Neural progenitor cell (in vitro differentiated cells): ENCODE results near the gene GABBR2. TPM values are rescaled to one million over a fixed set of nuclear protein-coding genes. Genes with fewer than 3 reads are reported as not detected.

Source experiments
- DNase-seq: peaks from one replicate; pipeline ENCODE4 v3.0.0-alpha.2; 2016; ENCODE audit warnings: low spot score
- H2AFZ ChIP-seq: fragments of 200-600 bp; sonication (generic); replicated peaks from 2 replicates; pipeline ENCODE4 v1.6.1; 2016; ENCODE audit warnings: antibody characterized with exemption
- H3F3A ChIP-seq: fragments of 200-600 bp; sonication (generic); 2 replicates; pipeline ENCODE4 v1.6.1; 2016; ENCODE audit warnings: antibody characterized with exemption, low read depth
- H3K27ac ChIP-seq: fragments of 200-600 bp; sonication (generic); 2 replicates; pipeline ENCODE4 v1.5.1; 2016; ENCODE audit warnings: mild to moderate bottlenecking
- H3K27me3 ChIP-seq: fragments of 200-600 bp; sonication (generic); 2 replicates; pipeline ENCODE4 v1.6.1; 2016; ENCODE audit warnings: mild to moderate bottlenecking, moderate library complexity
- H3K36me3 ChIP-seq: fragments of 200-600 bp; sonication (generic); 2 replicates; pipeline ENCODE4 v1.5.1; 2016
- H3K4me1 ChIP-seq: fragments of 200-600 bp; sonication (generic); 2 replicates; pipeline ENCODE4 v1.6.1; 2016; ENCODE audit warnings: mixed run types
- H3K4me2 ChIP-seq: fragments of 200-600 bp; sonication (generic); 2 replicates; pipeline ENCODE4 v1.6.1; 2016
- H3K4me3 ChIP-seq: fragments of 200-600 bp; sonication (generic); 2 replicates; pipeline ENCODE4 v1.5.1; 2016
- H3K79me2 ChIP-seq: fragments of 200-600 bp; sonication (generic); 2 replicates; pipeline ENCODE4 v1.6.1; 2016; ENCODE audit warnings: low read depth
- H3K9ac ChIP-seq: fragments of 200-600 bp; sonication (generic); 2 replicates; pipeline ENCODE4 v1.6.1; 2016
- H3K9me3 ChIP-seq: fragments of 200-600 bp; sonication (generic); 2 replicates; pipeline ENCODE4 v1.5.1; 2016; ENCODE audit warnings: low read depth
- H4K20me1 ChIP-seq: fragments of 200-600 bp; sonication (generic); 2 replicates; pipeline ENCODE4 v1.6.1; 2016; ENCODE audit warnings: low read depth
- H3K27ac Mint-ChIP-seq: 3 replicates; pipeline ENCODE4 v1.8.0; 2021; ENCODE audit warnings: mixed read lengths
- H3K27me3 Mint-ChIP-seq: 2 replicates; pipeline ENCODE4 v1.8.0; 2022; ENCODE audit warnings: low read depth, mild to moderate bottlenecking, inconsistent platforms, moderate library complexity, mixed read lengths; ENCODE audit not compliant: insufficient read depth
- H3K36me3 Mint-ChIP-seq: 3 replicates; pipeline ENCODE4 v1.8.0; 2021; ENCODE audit warnings: mixed read lengths
- H3K4me1 Mint-ChIP-seq: 3 replicates; pipeline ENCODE4 v1.8.0; 2021; ENCODE audit warnings: mixed read lengths
- H3K4me3 Mint-ChIP-seq: 3 replicates; pipeline ENCODE4 v1.8.0; 2021; ENCODE audit warnings: mild to moderate bottlenecking, moderate library complexity, mixed read lengths
- H3K9me3 Mint-ChIP-seq: 3 replicates; pipeline ENCODE4 v1.8.0; 2020; ENCODE audit warnings: mixed read lengths
- CTCF ChIP-seq: fragments of 200-600 bp; sonication (generic); IDR thresholded peaks from 2 replicates; pipeline ENCODE4 v1.5.1; 2017; ENCODE audit warnings: antibody characterized with exemption, mild to moderate bottlenecking
- EZH2 ChIP-seq: fragments of 200-600 bp; sonication (generic); IDR thresholded peaks from 2 replicates; pipeline ENCODE4 v1.6.1; 2017; ENCODE audit warnings: antibody characterized with exemption, mild to moderate bottlenecking, moderate library complexity
- EZH2phosphoT487 ChIP-seq: fragments of 200-600 bp; sonication (generic); IDR thresholded peaks from 2 replicates; pipeline ENCODE4 v1.6.1; 2017; ENCODE audit warnings: antibody characterized with exemption
- total RNA-seq: library from RNA; depleted of rRNA; stranded (reverse); fragments of >200 nt; gene quantifications from 2 replicates; pipeline ENCODE4 v1.2.3, GENCODE V29; 2015; ENCODE audit warnings: low replicate concordance

The GABBR2 gene
- total RNA-seq, 1 donor from 2014 or later = not detected

- TF ChIP-seq EZH2phosphoT487 = no peak
- no peak for TF ChIP-seq CTCF
- no peaks in the 10 kb centered on the region for H4K20me1 ChIP-seq
- H3K27me3 Mint-ChIP-seq = peaks cover 2% of the 10 kb centered on the region
- H3K27me3 ChIP-seq = no peaks in the 10 kb centered on the region
- no peaks in the 10 kb centered on the region for H3K36me3 ChIP-seq
- no peaks in the 10 kb centered on the region for H3K4me1 ChIP-seq
- H3K27ac Mint-ChIP-seq = no peak overlapping the region
- H3K27ac ChIP-seq = no peak overlapping the region
- DNase-seq = no peak
- H3K4me2 ChIP-seq = no peak overlapping the region
- H3K4me1 Mint-ChIP-seq = no peaks in the 10 kb centered on the region
- no peak overlapping the region for H2AFZ ChIP-seq
- H3K79me2 ChIP-seq = no peaks in the 10 kb centered on the region
- no peak overlapping the region for H3K4me3 ChIP-seq
- H3F3A ChIP-seq = no peaks in the 10 kb centered on the region
- no peaks in the 10 kb centered on the region for H3K9me3 ChIP-seq
- H3K4me3 Mint-ChIP-seq = no peak overlapping the region
- H3K9me3 Mint-ChIP-seq = no peaks in the 10 kb centered on the region
- no peaks in the 10 kb centered on the region for H3K36me3 Mint-ChIP-seq
- H3K9ac ChIP-seq = no peak overlapping the region
These were observed 81.4 kb downstream of the GABBR2 start for GRCh38 chr9:98627296-98627695.

GRCh38 chr9:98625728-98626127 is 83.0 kb downstream of the GABBR2 start:
- TF ChIP-seq EZH2 (no peak), CTCF (no peak), EZH2phosphoT487 (no peak)
- Histone ChIP-seq H3K4me1 (no peaks in the 10 kb centered on the region), H3K9me3 (no peaks in the 10 kb centered on the region), H3K4me3 (no peak overlapping the region), H3K9ac (no peak overlapping the region), H3K36me3 (no peaks in the 10 kb centered on the region), H3K4me2 (no peak overlapping the region), H3K79me2 (no peaks in the 10 kb centered on the region), H3K27me3 (no peaks in the 10 kb centered on the region), H3F3A (no peaks in the 10 kb centered on the region), H4K20me1 (no peaks in the 10 kb centered on the region), H3K27ac (no peak overlapping the region), H2AFZ (no peak overlapping the region)
- Mint-ChIP-seq H3K36me3 (no peaks in the 10 kb centered on the region), H3K9me3 (no peaks in the 10 kb centered on the region), H3K4me3 (no peak overlapping the region), H3K27ac (no peak overlapping the region), H3K4me1 (no peaks in the 10 kb centered on the region), H3K27me3 (peaks cover 2% of the 10 kb centered on the region)
- no peak for DNase-seq

- TF ChIP-seq EZH2 (no peak), CTCF (no peak), EZH2phosphoT487 (no peak)
- no peak overlapping the region for H2AFZ ChIP-seq
- H4K20me1 ChIP-seq = no peaks in the 10 kb centered on the region
- H3F3A ChIP-seq = no peaks in the 10 kb centered on the region
- no peak overlapping the region for H3K4me2 ChIP-seq
- no peaks in the 10 kb centered on the region for H3K27me3 ChIP-seq
- H3K9ac ChIP-seq = no peak overlapping the region
- no peak for DNase-seq
- Mint-ChIP-seq H3K9me3 (no peaks in the 10 kb centered on the region), H3K4me3 (no peak overlapping the region), H3K36me3 (no peaks in the 10 kb centered on the region), H3K4me1 (no peaks in the 10 kb centered on the region), H3K27ac (no peak overlapping the region), H3K27me3 (peaks cover 1% of the 10 kb centered on the region)
- H3K9me3 ChIP-seq = no peaks in the 10 kb centered on the region
- no peaks in the 10 kb centered on the region for H3K36me3 ChIP-seq
- no peaks in the 10 kb centered on the region for H3K4me1 ChIP-seq
- no peak overlapping the region for H3K27ac ChIP-seq
- H3K79me2 ChIP-seq = no peaks in the 10 kb centered on the region
- no peak overlapping the region for H3K4me3 ChIP-seq
These were observed 88.9 kb downstream of the GABBR2 start for GRCh38 chr9:98619788-98620187.

- Mint-ChIP-seq H3K9me3 (no peaks in the 10 kb centered on the region), H3K27me3 (peaks cover 2% of the 10 kb centered on the region), H3K4me1 (peaks cover 5% of the 10 kb centered on the region), H3K4me3 (no peak overlapping the region), H3K27ac (no peak overlapping the region), H3K36me3 (no peaks in the 10 kb centered on the region)
- no peak for DNase-seq
- Histone ChIP-seq H3K4me3 (no peak overlapping the region), H3F3A (no peaks in the 10 kb centered on the region), H3K9me3 (no peaks in the 10 kb centered on the region), H3K27ac (no peak overlapping the region), H2AFZ (no peak overlapping the region), H3K9ac (no peak overlapping the region), H3K27me3 (no peaks in the 10 kb centered on the region), H3K4me2 (no peak overlapping the region), H4K20me1 (no peaks in the 10 kb centered on the region), H3K36me3 (no peaks in the 10 kb centered on the region), H3K79me2 (no peaks in the 10 kb centered on the region), H3K4me1 (no peaks in the 10 kb centered on the region)
- TF ChIP-seq CTCF (no peak), EZH2phosphoT487 (no peak)
These were observed 93.1 kb downstream of the GABBR2 start for GRCh38 chr9:98615633-98616032.
